NK-92 (cell line): ENCODE data around the gene FGF22.
A peak's percentile ranks its signal among the peaks of the same experiment; 100 is the strongest.

ENCODE experiments used
- DNase-seq: peaks from one replicate; lab custom pipeline; 2025; ENCODE audit not compliant: unreplicated experiment; lab: John Stamatoyannopoulos, UW

FGF22 gene

DNA sequence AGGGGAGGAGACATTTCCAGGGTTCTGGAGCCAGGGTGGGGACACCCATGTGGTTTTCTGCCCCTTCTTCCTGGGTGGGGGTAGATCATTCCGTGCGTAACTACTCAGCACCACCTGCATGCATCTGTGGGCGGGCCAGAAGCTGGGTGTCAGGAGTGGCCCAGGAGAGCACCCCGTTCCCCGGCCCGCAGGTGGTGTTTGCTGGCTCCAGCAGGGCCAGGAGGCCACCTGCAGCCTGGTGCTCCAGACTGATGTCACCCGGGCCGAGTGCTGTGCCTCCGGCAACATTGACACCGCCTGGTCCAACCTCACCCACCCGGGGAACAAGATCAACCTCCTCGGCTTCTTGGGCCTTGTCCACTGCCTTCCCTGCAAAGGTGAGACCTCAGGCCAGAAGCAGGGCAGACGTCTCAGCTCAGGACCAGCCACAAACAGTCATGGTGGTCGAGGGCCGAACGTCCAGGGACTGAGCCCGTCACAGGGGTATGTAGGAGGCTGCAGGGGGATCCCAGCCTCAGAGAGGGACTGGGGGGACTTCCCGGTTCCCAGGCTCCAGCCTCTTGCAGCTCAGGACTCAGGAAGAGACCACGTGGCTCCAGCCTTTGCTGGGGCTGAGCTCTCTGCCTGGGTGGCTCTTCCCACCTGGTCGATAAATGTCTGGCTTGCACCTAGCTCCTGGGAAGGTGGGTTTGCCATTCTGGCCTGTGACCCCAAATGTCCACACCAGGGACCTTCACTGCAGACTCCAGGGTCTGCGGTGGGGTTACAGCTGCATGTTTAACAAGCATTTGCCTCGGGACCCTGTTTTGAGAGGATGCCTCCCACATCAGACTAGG is 38.1 kb downstream of the FGF22 start:
- DNase-seq, result no peak

- DNase-seq, result no peak
Measured at GRCh38 chr19:678791-679388, 39.2 kb downstream of the FGF22 start.

DNA sequence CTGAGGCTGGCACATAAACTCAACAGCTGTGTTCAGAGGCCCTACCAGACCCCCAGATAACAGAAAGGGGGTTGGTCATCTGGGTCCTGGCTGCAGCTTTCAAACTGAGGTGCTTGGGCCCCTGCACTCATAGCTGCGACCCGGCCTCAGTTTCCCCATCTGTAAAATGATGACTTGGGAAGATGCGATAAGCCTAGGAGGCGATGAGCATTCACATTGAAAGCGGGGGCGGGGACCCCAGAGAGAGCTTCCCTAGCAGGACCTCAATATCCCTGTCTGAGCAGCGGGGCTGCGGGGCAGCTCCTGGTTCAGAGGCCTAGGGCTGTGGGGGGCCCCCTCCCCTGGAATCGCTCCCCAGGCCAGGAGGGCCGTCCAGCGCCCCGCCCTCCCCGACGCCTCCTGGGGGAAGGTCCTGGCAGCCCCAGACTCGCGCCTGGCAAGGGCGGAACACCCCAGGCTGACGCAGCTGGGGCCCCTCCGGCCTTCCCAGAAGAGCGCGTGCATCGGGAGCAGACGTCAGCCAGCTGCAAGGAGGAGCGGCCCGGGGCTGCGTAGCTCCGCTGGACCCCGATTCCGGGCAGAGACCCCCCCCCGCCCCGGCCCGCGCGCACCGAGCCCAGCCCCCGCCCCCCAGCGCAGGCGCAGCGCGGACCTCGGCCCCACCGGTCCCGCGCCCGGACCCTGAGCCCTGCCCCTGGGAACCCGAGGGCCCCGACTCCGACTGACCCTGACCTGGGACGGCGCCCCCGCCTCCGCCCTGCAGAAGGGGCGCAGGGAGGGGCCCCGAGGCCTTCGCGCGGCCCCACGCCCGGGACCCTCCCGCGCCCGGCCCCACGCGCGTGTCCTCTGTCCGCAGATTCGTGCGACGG is 40.0 kb downstream of the FGF22 start:
- DNase-seq, result no peak

GRCh38 chr19:680287-681028 is 40.8 kb downstream of the FGF22 start:
- DNase-seq, result peak; percentile 95

DNA sequence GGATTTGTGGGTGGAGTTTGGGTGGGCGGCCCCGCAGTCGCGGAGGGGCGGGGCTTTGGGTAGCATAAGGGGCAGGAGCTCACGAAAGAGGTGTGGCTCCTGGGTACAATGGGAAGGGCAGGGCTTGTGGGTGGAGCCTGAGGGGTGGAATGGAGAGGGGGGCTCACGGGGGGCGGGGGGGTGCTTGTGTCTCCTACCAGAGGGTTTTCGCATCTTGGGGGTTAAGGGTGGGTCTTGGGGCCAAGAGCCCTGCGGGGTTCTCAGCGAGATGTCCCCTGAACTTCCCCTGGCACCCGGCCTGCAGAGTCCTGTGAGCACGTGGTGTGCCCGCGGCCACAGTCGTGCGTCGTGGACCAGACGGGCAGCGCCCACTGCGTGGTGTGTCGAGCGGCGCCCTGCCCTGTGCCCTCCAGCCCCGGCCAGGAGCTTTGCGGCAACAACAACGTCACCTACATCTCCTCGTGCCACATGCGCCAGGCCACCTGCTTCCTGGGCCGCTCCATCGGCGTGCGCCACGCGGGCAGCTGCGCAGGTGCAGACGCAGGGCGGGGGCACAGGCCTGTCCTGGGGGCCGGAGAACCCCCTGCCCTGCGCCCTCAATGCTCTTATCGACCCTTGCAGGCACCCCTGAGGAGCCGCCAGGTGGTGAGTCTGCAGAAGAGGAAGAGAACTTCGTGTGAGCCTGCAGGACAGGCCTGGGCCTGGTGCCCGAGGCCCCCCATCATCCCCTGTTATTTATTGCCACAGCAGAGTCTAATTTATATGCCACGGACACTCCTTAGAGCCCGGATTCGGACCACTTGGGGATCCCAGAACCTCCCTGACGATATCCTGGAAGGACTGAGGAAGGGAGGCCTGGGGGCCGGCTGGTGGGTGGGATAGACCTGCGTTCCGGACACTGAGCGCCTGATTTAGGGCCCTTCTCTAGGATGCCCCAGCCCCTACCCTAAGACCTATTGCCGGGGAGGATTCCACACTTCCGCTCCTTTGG is 41.6 kb downstream of the FGF22 start:
- no peak for DNase-seq

DNA sequence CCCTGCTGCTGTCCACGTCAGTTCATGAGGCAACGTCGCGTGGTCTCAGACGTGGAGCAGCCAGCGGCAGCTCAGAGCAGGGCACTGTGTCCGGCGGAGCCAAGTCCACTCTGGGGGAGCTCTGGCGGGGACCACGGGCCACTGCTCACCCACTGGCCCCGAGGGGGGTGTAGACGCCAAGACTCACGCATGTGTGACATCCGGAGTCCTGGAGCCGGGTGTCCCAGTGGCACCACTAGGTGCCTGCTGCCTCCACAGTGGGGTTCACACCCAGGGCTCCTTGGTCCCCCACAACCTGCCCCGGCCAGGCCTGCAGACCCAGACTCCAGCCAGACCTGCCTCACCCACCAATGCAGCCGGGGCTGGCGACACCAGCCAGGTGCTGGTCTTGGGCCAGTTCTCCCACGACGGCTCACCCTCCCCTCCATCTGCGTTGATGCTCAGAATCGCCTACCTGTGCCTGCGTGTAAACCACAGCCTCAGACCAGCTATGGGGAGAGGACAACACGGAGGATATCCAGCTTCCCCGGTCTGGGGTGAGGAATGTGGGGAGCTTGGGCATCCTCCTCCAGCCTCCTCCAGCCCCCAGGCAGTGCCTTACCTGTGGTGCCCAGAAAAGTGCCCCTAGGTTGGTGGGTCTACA is 43.1 kb downstream of the FGF22 start:
- no peak for DNase-seq

GRCh38 chr19:685454-685931 is 45.8 kb downstream of the FGF22 start:
- no peak for DNase-seq

DNA sequence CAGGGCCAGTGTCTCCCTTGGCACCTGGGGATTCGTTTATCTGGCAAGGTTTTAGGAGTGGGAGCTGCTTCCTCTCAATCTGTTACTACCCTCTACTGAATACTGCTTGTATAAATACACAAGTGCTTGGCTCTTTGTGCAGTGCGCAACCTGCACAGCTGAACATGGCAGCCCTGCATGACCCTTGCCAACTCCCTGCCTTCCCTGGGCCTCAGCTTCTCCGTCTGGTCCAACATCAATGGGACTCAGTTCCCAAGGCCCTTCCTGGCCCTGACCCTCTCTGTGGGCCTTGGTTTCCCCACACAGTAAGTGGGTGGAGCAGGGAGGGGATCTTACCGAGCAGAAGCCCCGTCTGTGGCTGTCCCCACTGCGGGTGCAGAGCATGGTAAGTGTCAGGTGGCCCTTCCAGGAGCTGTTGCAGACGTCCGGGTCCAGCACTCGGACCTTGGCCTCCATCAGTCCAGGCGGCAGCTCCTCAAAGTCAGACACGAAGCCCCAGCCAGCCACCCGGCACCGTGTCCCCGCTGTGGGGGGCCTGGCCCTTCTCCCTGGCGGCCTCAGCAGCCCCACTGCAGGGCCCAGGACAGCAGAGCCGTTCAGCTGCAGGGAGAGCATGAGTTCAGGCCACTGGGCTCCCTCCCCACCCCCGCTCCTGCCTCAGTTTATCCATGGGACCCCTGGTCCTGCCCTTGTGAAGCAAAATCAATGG is 47.1 kb downstream of the FGF22 start:
- DNase-seq, result no peak

DNA sequence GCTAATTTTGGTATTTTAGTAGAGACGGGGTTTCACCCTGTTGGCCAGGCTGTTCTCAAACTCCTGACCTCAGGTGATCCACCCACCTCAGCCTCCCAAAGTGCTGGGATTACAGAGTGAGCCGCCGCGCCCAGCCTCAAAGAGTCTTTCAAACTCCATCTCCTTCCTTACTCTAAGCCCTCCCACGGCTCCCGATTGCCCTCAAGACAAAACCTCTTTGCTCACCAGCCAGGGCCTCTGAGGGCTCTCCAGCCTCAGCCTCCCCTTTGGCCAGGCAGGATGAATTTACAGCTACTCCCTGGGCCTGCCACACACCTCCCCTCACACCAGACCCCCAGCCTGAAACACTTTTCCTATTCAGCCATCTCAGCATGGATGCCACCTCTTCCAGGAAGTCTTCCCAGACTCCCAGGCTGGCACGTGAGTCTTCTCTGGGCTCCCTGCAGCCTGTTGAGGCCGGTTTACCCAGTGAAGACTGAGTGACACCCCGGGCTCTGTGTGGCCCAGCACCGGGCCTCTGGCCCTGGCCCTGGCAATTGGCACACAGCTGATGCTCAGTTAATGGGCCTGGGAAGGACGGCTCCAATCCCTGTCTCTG is 48.0 kb downstream of the FGF22 start:
- no peak for DNase-seq

GRCh38 chr19:688214-688613 is 48.5 kb downstream of the FGF22 start:
- no peak for DNase-seq

DNA sequence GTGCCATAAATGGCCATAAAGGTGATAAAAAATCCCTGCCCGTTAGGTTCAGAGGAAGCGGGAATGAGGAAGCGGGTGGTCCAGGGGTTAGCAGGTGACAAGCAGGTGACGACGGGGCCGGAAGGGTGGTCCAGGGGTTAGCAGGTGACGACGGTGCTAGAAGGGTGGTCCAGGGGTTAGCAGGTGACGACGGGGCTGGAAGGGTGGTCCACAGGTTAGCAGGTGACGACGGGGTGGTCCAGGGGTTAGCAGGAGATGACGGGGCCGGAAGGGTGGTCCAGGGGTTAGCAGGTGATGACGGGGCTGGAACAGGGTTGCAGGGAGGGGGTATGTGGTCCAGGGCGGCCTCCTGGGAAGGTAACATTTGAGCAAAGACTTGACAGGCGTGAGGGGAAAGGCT is 49.3 kb downstream of the FGF22 start:
- DNase-seq, result no peak

DNA sequence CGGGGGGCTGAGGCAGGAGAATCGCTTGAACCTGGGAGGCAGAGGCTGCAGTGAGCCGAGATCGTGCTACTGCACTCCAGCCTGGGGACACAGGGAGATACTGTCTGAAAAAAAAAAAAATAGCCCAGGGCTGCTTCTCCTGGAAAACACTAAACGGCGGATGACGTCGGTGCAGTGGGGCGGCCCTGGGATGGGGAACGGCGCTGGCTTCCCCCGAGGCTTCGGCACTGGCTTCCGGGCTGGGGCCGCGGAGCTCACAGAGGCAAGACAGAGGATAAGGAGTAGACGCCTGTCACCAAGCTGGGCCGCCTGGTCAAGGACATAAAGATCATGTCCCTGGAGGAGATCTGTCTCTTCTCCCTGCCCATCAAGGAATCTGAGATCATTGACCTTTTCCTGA is 50.5 kb downstream of the FGF22 start:
- no peak for DNase-seq
